Activated CD8-positive, alpha-beta memory T cell treated with anti-CD3 and anti-CD28 coated beads, Interleukin-2, amount 50 U/mL, for 1 hour (primary cell): ENCODE results near the gene ARHGAP15.

Source experiments
- DNase-seq: peaks from one replicate; pipeline ENCODE4 v3.0.0-alpha.2; 2020; ENCODE audit errors: extremely low read depth

The ARHGAP15 gene

DNA sequence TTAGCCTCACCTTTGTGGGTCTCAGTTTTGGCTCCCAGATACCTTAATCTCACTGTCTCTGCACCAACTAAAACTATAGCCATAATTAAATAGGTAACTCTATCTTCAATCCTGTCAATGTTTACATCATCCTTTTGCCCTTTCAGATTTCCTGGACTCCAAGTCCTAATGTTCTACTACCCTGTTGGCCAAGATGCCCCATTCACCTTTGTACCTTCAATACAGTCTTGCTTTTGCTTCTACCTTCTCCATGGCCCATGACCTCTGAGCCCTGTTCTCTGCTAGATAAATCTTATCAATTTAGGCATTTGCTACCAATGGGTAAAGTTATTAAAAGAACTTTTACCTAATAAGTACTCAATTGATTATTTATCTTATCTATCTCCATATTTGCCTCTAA, 635.5 kb downstream of the ARHGAP15 start:
- DNase-seq = no peak

DNA sequence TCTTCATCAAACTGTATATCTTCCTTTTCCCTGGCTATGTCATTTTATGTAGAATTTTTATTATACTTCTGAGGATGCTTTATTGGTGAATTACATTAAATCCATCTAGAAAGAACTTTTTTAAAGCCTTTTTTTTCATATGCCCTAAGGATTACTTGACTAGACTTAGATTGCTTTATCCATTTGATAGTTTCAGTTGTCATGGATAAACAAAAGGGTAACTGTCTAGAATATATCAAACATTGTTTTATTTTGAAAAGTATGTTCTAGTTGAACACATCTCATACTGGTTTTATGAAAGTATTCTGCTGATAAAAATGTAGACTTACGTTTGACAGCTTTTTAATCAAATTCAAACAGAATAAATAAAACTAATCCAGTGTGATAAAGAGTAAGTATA, 639.8 kb downstream of the ARHGAP15 start:
- no peak for DNase-seq

DNA sequence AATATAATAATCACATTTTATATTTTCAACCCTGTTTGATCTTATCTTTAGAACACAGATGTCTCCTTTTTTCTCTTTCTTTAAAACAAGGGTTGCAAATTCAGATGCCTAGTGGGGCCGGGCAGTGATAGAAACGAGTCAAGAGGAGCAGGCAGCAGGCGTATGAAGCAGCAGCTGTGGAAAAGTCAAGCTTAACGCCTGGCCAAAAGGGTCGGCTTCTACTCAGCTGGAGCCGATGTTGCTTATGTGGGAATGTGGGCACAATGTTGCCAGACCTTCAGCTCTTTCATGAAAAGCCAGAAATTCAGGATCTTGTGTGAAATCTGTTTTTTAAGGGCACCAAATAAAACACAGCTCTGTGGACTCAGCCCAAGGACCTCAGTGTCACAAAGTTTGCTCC, 642.7 kb downstream of the ARHGAP15 start:
- no peak for DNase-seq

DNA sequence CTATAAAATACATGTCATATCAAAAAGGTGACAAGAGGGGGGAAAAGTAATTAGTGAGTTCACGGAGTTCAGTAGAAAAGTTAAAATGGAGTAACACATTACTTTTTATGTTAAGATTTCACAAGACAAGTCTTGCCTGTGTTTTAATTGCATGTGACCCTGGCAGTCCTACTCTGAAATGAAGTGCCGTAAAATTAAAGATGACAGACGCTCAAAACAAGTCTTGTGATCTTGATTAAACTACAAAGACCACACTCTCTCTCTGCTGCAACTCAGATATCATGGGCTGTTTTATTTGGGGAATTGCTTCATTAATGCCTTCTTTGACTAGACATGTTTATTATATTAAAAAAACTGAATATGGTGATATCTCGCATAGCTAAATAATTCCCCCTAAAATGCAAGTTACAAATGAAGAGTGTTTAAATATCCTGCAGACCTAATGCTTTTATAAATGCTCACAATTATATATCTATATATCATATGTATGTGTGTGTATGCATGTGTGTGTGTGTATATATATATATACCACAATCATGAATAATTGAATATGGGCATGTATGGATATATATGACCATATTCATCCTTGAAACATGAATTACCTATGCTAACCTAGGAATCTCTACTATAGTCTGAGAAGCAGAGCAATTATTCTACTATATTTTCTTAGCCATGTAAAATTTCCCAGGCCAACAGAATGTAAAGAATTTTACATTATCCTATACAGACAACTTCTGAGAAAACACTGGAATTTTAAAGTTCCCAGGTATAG, 647.5 kb downstream of the ARHGAP15 start:
- no peak for DNase-seq

DNA sequence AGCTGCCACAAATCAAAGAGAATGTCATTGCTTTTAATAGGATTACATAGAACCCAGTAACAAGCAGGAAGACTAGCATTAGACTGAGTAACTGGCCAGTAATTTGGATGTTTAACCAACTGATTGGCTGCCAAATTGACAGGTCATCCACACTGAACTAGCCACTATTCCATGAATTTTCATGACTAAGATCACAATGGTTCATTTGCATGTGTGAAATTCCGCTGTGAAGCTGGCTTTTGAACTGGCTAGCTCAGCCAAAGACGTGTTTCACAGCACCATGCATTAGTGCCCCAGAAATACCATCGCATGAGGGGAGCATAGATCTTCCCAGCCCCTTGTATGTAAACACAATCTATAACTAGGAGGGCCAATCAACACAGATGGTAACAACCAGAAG, 649.8 kb downstream of the ARHGAP15 start:
- no peak for DNase-seq

DNA sequence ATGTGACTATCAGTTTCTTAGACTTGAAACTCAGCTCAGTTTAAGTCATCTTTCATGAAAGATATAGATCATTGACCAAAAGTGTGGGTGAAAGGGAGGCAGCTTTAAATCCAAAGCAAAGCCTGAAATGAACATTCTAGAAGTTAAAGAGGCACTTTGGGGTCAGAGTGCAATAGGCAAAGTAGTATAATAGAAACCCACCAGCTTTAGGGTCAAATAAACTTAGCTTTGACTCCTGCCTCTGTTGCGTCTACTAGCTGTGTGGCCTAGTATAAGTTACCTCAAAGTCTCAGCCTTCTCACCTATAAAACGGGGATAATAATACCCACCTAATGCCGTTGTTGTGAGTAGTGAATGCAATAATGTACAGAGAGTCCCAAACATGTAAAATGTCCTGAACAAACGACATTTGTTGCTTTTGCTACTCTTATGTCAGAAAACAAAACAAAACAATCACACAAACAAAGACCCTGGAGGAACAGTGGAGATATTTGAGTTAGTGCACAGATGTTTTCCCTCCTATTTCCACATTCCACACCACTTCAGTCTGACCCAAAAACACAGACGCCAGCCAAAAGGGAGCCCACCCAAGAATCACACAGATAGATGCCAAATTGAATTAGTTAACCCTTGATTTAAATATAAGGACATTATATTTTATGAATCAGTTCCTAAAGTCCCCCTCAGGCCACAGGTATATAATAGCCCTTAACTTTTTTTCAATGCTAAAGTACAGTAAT, 657.0 kb downstream of the ARHGAP15 start:
- no peak for DNase-seq

DNA sequence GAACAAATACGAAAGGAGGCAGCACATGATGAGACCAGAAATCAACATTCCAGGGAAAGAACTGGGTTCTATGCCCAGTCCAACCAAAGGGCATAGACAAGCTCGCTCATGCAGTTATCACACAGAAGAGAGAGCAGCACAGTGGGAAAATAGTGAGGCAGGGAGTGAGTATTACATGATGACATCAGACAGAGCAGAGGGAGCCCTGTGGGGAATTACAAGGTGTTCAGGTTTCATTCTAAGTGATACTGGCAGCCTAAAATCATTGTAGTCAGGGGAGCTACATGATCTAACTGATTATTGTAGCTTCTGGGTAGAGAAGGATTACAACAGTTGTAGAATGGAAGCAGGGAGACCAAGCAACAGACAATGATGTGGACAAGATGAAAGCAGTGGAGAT, 658.5 kb downstream of the ARHGAP15 start:
- no peak for DNase-seq

DNA sequence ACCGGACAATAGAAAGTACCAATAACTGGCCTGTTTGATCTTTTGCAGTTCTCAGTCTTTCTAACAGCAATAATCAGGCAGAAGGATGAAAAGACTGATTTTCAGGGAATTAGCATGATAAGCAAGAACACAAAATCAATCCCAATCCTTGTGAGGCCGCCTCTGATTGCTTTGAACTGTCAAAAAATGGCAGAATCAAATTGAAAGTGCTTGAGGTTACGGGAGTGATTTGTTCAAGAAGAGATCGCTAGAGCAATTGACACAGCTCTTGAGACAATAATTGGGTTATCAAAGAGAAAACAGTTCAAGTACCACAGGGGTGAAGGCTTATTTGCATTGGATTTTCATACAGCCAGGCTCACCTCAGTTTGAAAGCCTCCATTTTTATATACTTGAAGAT, 663.4 kb downstream of the ARHGAP15 start:
- DNase-seq = no peak

DNA sequence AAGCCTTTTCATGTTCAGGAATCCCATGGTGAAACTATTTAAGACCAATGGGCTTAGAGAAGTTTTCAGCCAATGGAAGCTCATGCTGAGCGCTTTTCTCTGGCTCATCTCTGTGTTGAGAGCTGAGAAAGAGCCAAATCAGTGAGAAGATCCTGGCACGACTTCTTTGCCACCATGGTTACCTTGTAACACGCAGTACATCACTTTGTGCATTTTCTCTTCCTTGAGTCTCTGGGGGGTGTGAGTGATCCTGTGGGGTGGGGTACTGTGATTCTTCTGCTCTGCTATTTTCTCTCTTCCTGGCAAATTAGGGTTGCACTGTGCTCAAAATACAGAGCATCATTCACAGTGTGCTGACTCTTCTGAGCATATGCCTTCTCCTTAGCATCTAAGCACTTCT, 664.2 kb downstream of the ARHGAP15 start:
- DNase-seq = no peak

DNA sequence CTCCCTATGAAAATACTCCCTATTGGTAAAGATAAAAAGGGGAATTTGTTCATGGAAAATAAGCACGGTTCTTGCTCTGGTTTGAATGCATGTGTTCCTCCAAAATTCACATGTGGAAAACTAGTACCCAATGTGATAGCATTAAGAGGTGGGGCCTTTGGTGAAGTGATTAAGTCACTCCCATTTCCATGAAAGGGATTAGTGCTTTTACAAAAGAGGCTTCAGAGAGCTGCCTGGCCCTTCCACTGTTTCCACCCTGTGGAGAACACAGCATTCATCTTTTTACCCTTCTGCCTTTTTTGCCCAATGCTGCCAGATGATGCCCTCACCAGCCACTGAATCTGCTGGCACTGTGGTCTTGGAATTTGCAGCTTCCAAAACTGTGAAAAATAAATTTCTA, 666.8 kb downstream of the ARHGAP15 start:
- DNase-seq = no peak

DNA sequence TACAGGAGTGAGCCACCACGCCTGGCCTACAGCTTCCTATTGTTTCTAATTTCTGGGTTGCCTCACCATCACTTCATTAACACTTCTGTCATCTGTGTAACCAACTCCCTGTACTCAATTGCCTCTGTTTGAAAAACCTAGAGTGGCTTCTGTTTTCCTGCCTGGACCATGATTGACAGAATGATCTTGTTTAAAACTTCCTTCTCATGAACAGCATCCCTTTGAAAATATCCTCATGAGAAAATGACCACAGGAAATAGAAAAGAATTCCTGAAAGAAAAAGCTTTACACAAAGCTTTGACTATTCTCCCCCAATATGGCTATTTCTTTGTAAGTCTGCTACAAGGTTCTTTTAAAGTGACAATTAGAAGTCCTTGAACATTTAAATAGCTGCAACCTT, 672.3 kb downstream of the ARHGAP15 start:
- no peak for DNase-seq

DNA sequence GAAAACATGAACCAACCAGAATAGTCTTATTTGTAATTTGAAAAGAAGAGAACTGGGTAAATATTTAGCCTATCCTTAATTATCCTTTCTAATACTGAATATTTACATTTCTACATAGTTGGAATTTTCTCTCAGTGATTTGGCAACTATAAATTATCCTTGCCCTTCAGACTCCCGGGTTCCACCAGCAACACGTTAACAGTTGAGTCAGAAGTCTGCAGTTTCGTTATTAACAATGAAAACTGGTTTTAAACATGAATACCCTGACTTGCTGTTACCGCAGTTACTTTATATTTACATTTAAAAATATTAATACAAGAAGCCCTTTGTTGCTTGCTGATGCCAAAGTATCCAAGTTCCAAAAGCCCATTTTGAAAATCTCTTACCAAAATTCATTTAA, 673.0 kb downstream of the ARHGAP15 start:
- no peak for DNase-seq

DNA sequence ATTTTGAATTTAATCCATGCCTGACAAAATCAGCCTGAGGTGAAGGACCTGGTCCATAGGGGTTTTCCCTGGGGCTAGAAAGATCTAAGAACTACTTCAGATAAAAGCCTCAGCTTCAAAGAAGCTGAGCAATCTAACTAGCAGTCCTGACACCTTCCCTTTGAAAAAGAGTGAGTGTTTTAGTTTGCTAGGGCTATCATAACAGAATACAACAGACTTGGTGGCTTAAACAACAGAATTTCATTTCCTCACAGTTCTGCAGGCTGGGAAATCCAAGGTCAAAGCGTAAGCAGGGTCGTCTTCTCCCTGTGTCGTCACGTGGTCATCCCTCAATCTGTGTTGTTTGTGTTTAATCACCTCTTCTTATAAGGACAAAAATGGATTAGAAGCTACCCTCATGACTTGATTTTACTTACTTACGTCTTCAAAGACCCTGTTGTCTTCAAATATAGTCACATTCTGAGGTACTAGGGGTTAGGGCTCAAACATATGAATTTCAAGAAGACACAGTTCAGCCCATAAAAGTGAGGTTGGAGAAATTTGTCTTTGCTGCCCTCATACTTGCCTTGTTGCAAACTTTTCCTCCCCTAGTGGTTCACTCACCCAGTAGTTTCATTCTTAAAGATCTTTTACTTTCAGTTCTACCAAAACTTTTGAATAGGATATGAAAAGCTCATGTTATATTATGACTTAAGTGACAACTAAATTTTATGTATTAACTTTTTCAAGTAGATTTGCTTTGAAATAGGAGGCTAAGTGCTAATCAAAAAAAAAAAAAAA, 673.8 kb downstream of the ARHGAP15 start:
- DNase-seq = no peak

DNA sequence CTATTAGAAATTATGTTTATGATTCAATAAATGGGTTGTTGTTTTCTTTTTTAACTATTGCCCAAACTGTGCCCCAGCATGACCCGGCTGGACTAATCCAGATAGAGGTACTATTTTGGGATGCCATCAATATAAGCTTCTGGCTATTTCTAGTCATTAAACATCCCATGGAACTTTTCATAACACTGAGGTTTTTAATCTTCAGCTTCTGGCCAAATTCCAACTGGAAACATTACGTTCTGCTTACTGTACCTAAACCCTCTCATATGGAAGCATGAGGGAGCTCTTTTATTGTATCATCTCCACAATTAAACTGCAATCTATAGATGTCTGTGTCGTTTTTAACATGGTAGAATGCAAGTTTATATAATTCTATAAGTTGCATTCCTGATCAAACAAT, 674.7 kb downstream of the ARHGAP15 start:
- DNase-seq = no peak

DNA sequence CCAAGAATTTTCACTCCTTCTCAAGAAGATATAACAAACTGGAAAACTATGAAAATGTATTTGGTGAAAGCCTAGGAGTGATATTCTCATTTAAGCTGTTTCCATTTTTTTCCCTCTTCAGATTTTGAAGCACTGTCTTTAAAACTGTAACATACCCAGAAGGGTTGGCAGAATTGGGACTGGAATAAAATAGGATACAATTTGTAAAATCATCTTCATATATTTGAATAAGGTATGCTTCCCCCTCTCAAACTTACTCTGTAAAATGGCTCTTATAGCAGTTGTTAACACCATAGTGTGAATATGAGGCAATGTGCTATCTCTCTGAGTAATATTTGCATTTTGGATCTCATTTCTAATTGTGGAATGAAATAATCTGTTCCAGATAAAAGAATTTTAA, 676.4 kb downstream of the ARHGAP15 start:
- DNase-seq = no peak

DNA sequence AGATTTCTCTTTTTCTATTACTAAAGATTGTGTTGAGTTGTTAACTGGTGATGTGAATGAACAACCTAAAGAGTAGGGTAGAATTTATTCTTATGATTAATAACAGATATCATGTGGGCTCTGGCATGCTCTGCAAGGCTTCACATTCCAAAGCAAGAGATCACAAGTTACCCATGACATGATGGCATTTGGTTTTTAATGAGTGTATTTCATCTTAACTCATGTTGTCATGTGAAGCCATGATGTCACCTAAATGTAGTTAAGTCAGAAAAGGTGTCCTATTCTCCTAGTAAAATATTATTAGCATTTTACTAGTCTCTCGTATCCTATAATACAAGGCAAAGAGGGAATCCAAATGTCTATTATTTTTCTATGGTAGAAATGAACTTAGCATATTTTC, 678.0 kb downstream of the ARHGAP15 start:
- no peak for DNase-seq

DNA sequence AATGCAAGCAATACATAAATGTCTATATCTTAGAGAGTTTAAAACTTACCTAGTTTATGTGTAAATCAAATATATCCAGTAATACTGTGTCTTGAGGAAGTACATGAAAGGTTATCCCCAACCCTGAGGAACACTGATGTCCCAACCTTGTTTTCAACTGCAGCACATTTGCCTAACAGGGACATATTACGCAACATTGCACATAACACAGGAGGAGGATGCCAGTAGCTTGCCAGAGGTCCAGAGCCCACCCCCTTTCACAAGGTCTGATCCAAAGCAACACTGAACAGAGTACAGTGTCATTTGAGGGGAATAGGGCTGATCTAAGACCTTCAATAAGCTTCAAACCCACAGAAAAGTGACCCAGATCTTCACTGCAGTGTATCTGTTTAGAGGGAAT, 678.5 kb downstream of the ARHGAP15 start:
- no peak for DNase-seq

DNA sequence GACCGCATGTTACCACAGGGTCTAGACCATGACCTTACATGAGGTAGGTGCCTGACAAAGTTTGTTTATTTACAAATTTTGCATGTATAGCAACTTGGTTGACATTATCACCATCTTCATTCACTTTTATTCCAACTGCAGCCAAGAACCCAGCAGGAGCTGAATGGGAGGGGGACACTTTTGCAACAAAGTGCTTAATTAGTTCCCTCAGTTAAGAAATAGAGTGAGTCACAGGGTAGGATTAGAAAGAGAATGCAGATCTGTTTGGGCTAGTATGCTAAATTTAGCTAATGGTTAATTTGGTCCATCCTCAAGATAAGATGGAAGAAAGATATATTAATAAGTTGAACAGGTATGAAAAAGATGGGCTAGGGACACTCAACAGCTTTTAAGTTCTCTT, 678.9 kb downstream of the ARHGAP15 start:
- DNase-seq = no peak

DNA sequence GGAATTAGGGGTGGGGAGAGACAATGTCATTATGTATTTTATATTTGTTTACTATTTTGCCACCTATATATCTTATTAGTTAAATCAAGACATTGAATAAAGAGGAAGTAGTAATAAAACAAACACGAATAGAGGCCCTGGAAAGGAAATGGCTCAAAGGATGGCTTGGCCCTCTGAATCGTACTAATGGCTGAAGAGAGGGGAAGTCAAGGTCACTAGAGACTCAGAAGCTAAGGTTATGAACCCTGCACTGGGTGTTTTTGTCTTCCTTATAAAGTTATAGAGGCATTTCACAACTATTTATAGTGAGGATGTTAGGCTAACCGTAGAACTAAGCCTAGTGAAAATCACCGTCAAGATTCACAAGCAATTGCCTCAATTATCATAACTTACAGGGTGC, 685.9 kb downstream of the ARHGAP15 start:
- DNase-seq = no peak

DNA sequence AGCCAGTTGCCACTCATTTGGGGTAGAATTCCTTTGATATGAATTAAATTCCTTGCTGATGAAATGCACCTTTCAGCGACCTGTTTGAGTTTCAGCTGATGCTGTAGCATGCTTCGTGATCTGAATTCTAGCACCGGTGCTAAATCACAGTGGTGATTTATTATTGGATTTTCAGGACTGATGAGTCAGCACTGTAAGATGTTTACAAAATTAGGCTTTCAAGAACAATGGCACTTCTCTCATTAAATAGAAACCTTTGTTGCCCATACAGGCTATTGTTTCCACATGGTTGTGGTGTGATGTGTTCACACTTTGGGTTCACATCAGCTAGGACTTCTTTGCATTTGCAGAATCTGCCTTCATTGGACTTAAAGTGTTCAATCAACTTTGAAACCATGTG, 687.7 kb downstream of the ARHGAP15 start:
- DNase-seq = no peak
